Neutrophil (primary cell): Measurements from ENCODE around the gene PRKD3.

Experiments
- H3K27ac ChIP-seq: fragments of 200-600 bp; sonication (generic); 2 replicates; pipeline ENCODE4 v1.5.1; 2016; ENCODE audit warnings: mild to moderate bottlenecking, moderate library complexity
- H3K27me3 ChIP-seq: fragments of 200-600 bp; sonication (generic); 2 replicates; pipeline ENCODE4 v1.6.0; 2016; ENCODE audit warnings: mild to moderate bottlenecking
- H3K36me3 ChIP-seq: fragments of 200-600 bp; sonication (generic); 2 replicates; pipeline ENCODE4 v1.5.1; 2017
- H3K4me1 ChIP-seq, 2 experiments: fragments of 200-600 bp in 1 of 2; sonication (generic) in 1 of 2; 1 replicate in 1 of 2; 2 replicates in 1 of 2; pipeline versions ENCODE4 v1.5.1 to v1.6.1; 2013 to 2016; ENCODE audit warnings: low read depth in 1 of 2, low read length in 1 of 2, mild to moderate bottlenecking in 1 of 2, moderate library complexity in 1 of 2; ENCODE audit not compliant: control insufficient read depth in 1 of 2, insufficient read depth in 1 of 2
- H3K4me3 ChIP-seq, 2 experiments: fragments of 200-600 bp in 1 of 2; sonication (generic) in 1 of 2; 1 replicate in 1 of 2; 2 replicates in 1 of 2; pipeline ENCODE4 v1.5.1; 2013 to 2016; ENCODE audit warnings: low read depth in 1 of 2, low read length in 1 of 2, mild to moderate bottlenecking in 1 of 2, moderate library complexity in 1 of 2
- H3K9me3 ChIP-seq: fragments of 200-600 bp; sonication (generic); 2 replicates; pipeline ENCODE4 v1.5.1; 2016
- CTCF ChIP-seq: fragments of 200-600 bp; sonication (generic); IDR thresholded peaks from 2 replicates; pipeline ENCODE4 v1.5.1; 2016; ENCODE audit warnings: antibody characterized with exemption

The PRKD3 gene

GRCh38 chr2:37366773-37367172, 42.1 kb upstream of the PRKD3 start:
- no peak for TF ChIP-seq CTCF
- H3K27ac ChIP-seq = peak overlapping the region; percentile 23
- no peaks in the 10 kb centered on the region for H3K9me3 ChIP-seq
- no peak overlapping the region for H3K4me3 ChIP-seq
- H3K27me3 ChIP-seq = no peaks in the 10 kb centered on the region
- H3K36me3 ChIP-seq = peaks cover 85% of the 10 kb centered on the region
- no peaks in the 10 kb centered on the region for H3K4me1 ChIP-seq

- H3K27me3 ChIP-seq = no peaks in the 10 kb centered on the region
- H3K27ac ChIP-seq = no peak overlapping the region
Observed at GRCh38 chr2:37365669-37366068, 41.0 kb upstream of the PRKD3 start.

GRCh38 chr2:37364351-37364750, 39.7 kb upstream of the PRKD3 start:
- no peaks in the 10 kb centered on the region for H3K4me1 ChIP-seq
- H3K9me3 ChIP-seq = no peaks in the 10 kb centered on the region
- no peak for TF ChIP-seq CTCF
- H3K27ac ChIP-seq = no peak overlapping the region
- peaks cover 85% of the 10 kb centered on the region for H3K36me3 ChIP-seq
- H3K27me3 ChIP-seq = no peaks in the 10 kb centered on the region
- H3K4me3 ChIP-seq = no peak overlapping the region

More at GRCh38 chr2:37365669-37366068, 41.0 kb upstream of the PRKD3 start:
- H3K36me3 ChIP-seq = peaks cover 85% of the 10 kb centered on the region
- no peaks in the 10 kb centered on the region for H3K4me1 ChIP-seq
- H3K9me3 ChIP-seq = no peaks in the 10 kb centered on the region
- no peak overlapping the region for H3K4me3 ChIP-seq
- TF ChIP-seq CTCF = no peak

- Histone ChIP-seq H3K27me3 (no peaks in the 10 kb centered on the region), H3K4me1 (no peaks in the 10 kb centered on the region), H3K4me3 (no peak overlapping the region), H3K27ac (peak overlapping the region; percentile 15), H3K36me3 (peaks cover 76% of the 10 kb centered on the region), H3K9me3 (no peaks in the 10 kb centered on the region)
- TF ChIP-seq CTCF = no peak
Observed at GRCh38 chr2:37361994-37362698, 37.5 kb upstream of the PRKD3 start.

GRCh38 chr2:37361216-37361815, 36.7 kb upstream of the PRKD3 start:
- no peak for TF ChIP-seq CTCF
- Histone ChIP-seq H3K4me3 (no peak overlapping the region), H3K4me1 (no peaks in the 10 kb centered on the region), H3K9me3 (no peaks in the 10 kb centered on the region), H3K27ac (peak overlapping the region; percentile 15), H3K27me3 (no peaks in the 10 kb centered on the region), H3K36me3 (peaks cover 76% of the 10 kb centered on the region)
